K562 (cell line): ENCODE results near the gene FEM1B. TPM values are rescaled to one million over a fixed set of nuclear protein-coding genes. Genes with fewer than 3 reads are reported as not detected.

Experiments used
- ATAC-seq: fragments of 200-7000 bp; cut with Tn5 transposase; 3 replicates; pipeline ENCODE4 v1.9.1; 2020; ENCODE audit warnings: moderate library complexity
- BruUV-seq: library from RNA; stranded (reverse); fragments of 400-500 nt; replicated peaks from 2 replicates; lab custom pipeline; 2021; lab: Mats Ljungman, UMichigan
- CTCF ChIA-PET: fragments of 300-600 bp; formaldehyde crosslinking; extraction: SDS; loops from one replicate; lab custom pipeline; 2021; ENCODE audit warnings: low intra/inter-chr PET ratio; lab: Yijun Ruan, JAX
- POLR2A ChIA-PET: fragments of 300-600, 350-650 bp; sonication (Branson Sonifier 250); formaldehyde crosslinking; extraction: SDS; loops from one replicate; lab custom pipeline; 2021; ENCODE audit warnings: antibody characterized with exemption, inconsistent platforms; lab: Yijun Ruan, JAX
- DNase-seq, 4 experiments: peaks; one replicate each; pipeline versions ENCODE4 v3.0.0 to v3.0.0-alpha.2; 2011 to 2018; ENCODE audit warnings: low spot score in 3 of 4, mixed read lengths in 3 of 4; ENCODE audit errors: extremely low read depth in 1 of 4
- FAIRE-seq: peaks from 2 replicates; lab custom pipeline; 2011; peaks lifted over from hg19 to GRCh38; lab: Jason Lieb, UNC
- H2AFZ ChIP-seq: 2 replicates; pipeline ENCODE4 v1.6.0; 2011; ENCODE audit warnings: low read depth, low read length, control low read depth, inconsistent platforms
- H3K27ac ChIP-seq: fragments of 200-600 bp; 3 replicates; pipeline ENCODE4 v1.8.0; 2011; ENCODE audit warnings: low read depth, mild to moderate bottlenecking, control low read depth, inconsistent platforms, low read length, moderate library complexity, mixed read lengths; ENCODE audit errors: extremely low read depth
- H3K27me3 ChIP-seq, 2 experiments: fragments of 300-600 bp in 1 of 2; 2 replicates in 1 of 2; 3 replicates in 1 of 2; pipeline versions ENCODE4 v1.6.0 to v1.8.0; 2011; ENCODE audit warnings: inconsistent platforms in 2 of 2, low read length in 2 of 2, mild to moderate bottlenecking in 1 of 2, mixed read lengths in 1 of 2, moderate library complexity in 1 of 2; ENCODE audit not compliant: control insufficient read depth in 2 of 2, insufficient read depth in 2 of 2
- H3K36me3 ChIP-seq: fragments of 300-600 bp; 3 replicates; pipeline ENCODE4 v1.8.0; 2011; ENCODE audit warnings: mild to moderate bottlenecking, low read length, inconsistent platforms; ENCODE audit not compliant: control insufficient read depth, insufficient read depth
- H3K4me1 ChIP-seq, 2 experiments: fragments of 200-600 bp in 1 of 2; replicated peaks in 1 of 2; 2 replicates in 1 of 2; 3 replicates in 1 of 2; pipeline versions ENCODE4 v1.5.1 to v1.8.0; 2011; ENCODE audit warnings: inconsistent platforms in 2 of 2, low read length in 2 of 2, mild to moderate bottlenecking in 1 of 2, mixed read lengths in 1 of 2, moderate library complexity in 1 of 2; ENCODE audit not compliant: control insufficient read depth in 2 of 2, insufficient read depth in 2 of 2
- H3K4me2 ChIP-seq: 2 replicates; pipeline ENCODE4 v1.6.1; 2011; ENCODE audit warnings: low read length, control low read depth, inconsistent platforms, mixed read lengths; ENCODE audit not compliant: insufficient read depth
- H3K4me3 ChIP-seq: fragments of 200-600 bp; sonication (generic), shearing (Covaris generic); 2 replicates; pipeline ENCODE4 v1.5.1; 2016; ENCODE audit warnings: control low read depth, inconsistent platforms
- H3K79me2 ChIP-seq: fragments of 200-600 bp; 3 replicates; pipeline ENCODE4 v1.8.0; 2011; ENCODE audit warnings: low read length, inconsistent platforms; ENCODE audit not compliant: control insufficient read depth, insufficient read depth
- H3K9ac ChIP-seq, 2 experiments: 2 replicates each; pipeline versions ENCODE4 v1.6.0 to v1.6.1; 2011; ENCODE audit warnings: low read depth in 2 of 2, low read length in 2 of 2, control low read depth in 1 of 2, inconsistent platforms in 1 of 2, mild to moderate bottlenecking in 1 of 2, mixed read lengths in 1 of 2; ENCODE audit not compliant: insufficient read depth in 1 of 2
- H3K9me1 ChIP-seq: one replicate; pipeline ENCODE4 v1.6.0; 2011; ENCODE audit warnings: inconsistent platforms, mild to moderate bottlenecking, low read length, moderate library complexity; ENCODE audit not compliant: control insufficient read depth, insufficient read depth
- H3K9me3 ChIP-seq: replicated peaks from 2 replicates; pipeline ENCODE4 v1.5.1; 2011; ENCODE audit warnings: low read depth, low read length, inconsistent platforms; ENCODE audit not compliant: control insufficient read depth, insufficient read depth
- H4K20me1 ChIP-seq: replicated peaks from 2 replicates; pipeline ENCODE4 v1.6.1; 2011; ENCODE audit warnings: low read length, inconsistent platforms, mixed read lengths; ENCODE audit not compliant: control insufficient read depth, insufficient read depth
- CBX3 ChIP-seq, 2 experiments: IDR thresholded peaks; 1 replicate in 1 of 2; 2 replicates in 1 of 2; pipeline ENCODE4 v1.6.1; 2012; ENCODE audit warnings: inconsistent platforms in 2 of 2, low read length in 2 of 2, borderline replicate concordance in 1 of 2, control low read depth in 1 of 2
- E2F1 ChIP-seq: sonication (generic); formaldehyde crosslinking; IDR thresholded peaks from 2 replicates; pipeline ENCODE4 v1.8.1; 2023; ENCODE audit warnings: mild to moderate bottlenecking, missing genetic modification reagents, moderate library complexity
- KLF16 ChIP-seq: IDR thresholded peaks from 2 replicates; pipeline ENCODE4 v1.6.1; 2016; ENCODE audit warnings: antibody characterized with exemption
- MCM5 ChIP-seq: fragments of 450-650 bp; IDR thresholded peaks from 2 replicates; pipeline ENCODE4 v1.6.1; 2016; ENCODE audit warnings: low read depth
- PKNOX1 ChIP-seq: fragments of 450-650 bp; IDR thresholded peaks from 2 replicates; pipeline ENCODE4 v1.6.1; 2016
- SAP30 ChIP-seq: fragments of 200-600 bp; sonication (generic); IDR thresholded peaks from 2 replicates; pipeline ENCODE4 v1.6.1; 2012; ENCODE audit warnings: borderline replicate concordance, low read depth, mild to moderate bottlenecking, moderate library complexity, low read length, control low read depth, inconsistent platforms; ENCODE audit not compliant: insufficient read depth, poor library complexity, severe bottlenecking
- SIN3A ChIP-seq, 2 experiments: fragments of 150-350 bp in 1 of 2; IDR thresholded peaks; 2 replicates each; pipeline ENCODE4 v1.6.1; 2011 to 2016; ENCODE audit warnings: borderline replicate concordance in 2 of 2, low read depth in 2 of 2, low read length in 2 of 2, mild to moderate bottlenecking in 2 of 2, moderate library complexity in 2 of 2; ENCODE audit not compliant: control insufficient read depth in 1 of 2
- TAF15 ChIP-seq: fragments of 200-400 bp; formaldehyde crosslinking; IDR thresholded peaks from 2 replicates; pipeline ENCODE4 v1.6.1; 2017; ENCODE audit warnings: mild to moderate bottlenecking, low read depth, low read length, moderate library complexity
- THRAP3 ChIP-seq: fragments of 450-650 bp; IDR thresholded peaks from 2 replicates; pipeline ENCODE4 v1.6.1; 2016; ENCODE audit warnings: mild to moderate bottlenecking, inconsistent platforms, borderline replicate concordance
- ZBTB7A ChIP-seq: IDR thresholded peaks from 2 replicates; pipeline ENCODE4 v1.6.1; 2011; ENCODE audit warnings: low read depth, mild to moderate bottlenecking, low read length, moderate library complexity, borderline replicate concordance; ENCODE audit not compliant: control insufficient read depth
- ZBTB8A ChIP-seq: fragments of 450-650 bp; IDR thresholded peaks from 2 replicates; pipeline ENCODE4 v1.6.1; 2018; ENCODE audit warnings: mild to moderate bottlenecking, moderate library complexity; ENCODE audit not compliant: partially characterized antibody
- ZNF384 ChIP-seq: IDR thresholded peaks from 2 replicates; pipeline ENCODE4 v1.6.1; 2012; ENCODE audit warnings: low read depth, low read length, improper control_type of control experiment
- ZNF449 ChIP-seq: fragments of 250-450 bp; sonication (Bioruptor Pico); IDR thresholded peaks from 2 replicates; pipeline ENCODE4 v1.8.0; 2022; ENCODE audit warnings: moderate library complexity, mild to moderate bottlenecking, inconsistent platforms
- ZNF584 ChIP-seq: fragments of 200-800 bp; sonication (Bioruptor generic); IDR thresholded peaks from 2 replicates; pipeline ENCODE4 v1.6.1; 2016; ENCODE audit warnings: low read depth, mild to moderate bottlenecking, missing genetic modification characterization, missing compliant biosample characterization
- WGBS: fragments of 100-300 bp; shearing (Covaris generic); methylation state at CpG from one replicate; pipeline ENCODE4 v1.1.6; 2016; ENCODE audit warnings: low coverage, mixed read lengths; ENCODE audit not compliant: insufficient coverage; ENCODE audit errors: missing lambda C conversion rate; 5-methylcytosine and 5-hydroxymethylcytosine counted together
- in situ Hi-C: fragments of 300-500 bp; cut with MboI; formaldehyde crosslinking; loops from 4 replicates; pipeline ENCODE4 v1.15.0; 2018; ENCODE audit warnings: inconsistent platforms, mixed read lengths
- intact Hi-C: fragments of 100-400 bp; cut with micrococcal nuclease; formaldehyde crosslinking; loops from 2 replicates; pipeline ENCODE4 v1.14.2; 2022
- polyA plus RNA-seq, 8 experiments: library from polyadenylated mRNA; depleted of rRNA in 4 of 8; stranded (reverse) in 5 of 8; unstranded in 3 of 8; fragments of >200 nt; fragmentation: Nextera tagmentation in 2 of 8; fragmentation: Illumina TruSeq in 1 of 8; extraction: Ambion mirVana in 2 of 8; extraction: Trizol in 1 of 8; gene quantifications; 2 replicates each; pipeline versions ENCODE4 v1.2.1 to v1.2.3, GENCODE V29; 2011 to 2014; ENCODE audit warnings: inconsistent platforms in 1 of 8, missing spikeins in 1 of 8
- total RNA-seq, 7 experiments: library from RNA; depleted of rRNA in 6 of 7; stranded (reverse); fragments of >200 nt in 6 of 7; fragmentation: Illumina TruSeq in 2 of 7; extraction: Trizol in 2 of 7; gene quantifications; 2 replicates each; pipeline versions ENCODE4 v1.2.1 to v1.2.3, GENCODE V29; 2011 to 2021; ENCODE audit warnings: low replicate concordance in 1 of 7

The FEM1B gene
- total and polyA plus RNA-seq, 9 of the 15 experiments (the other 6 are each of a cell fraction or from before 2014, with no cell fraction given), result 5.9 to 61.6 (median 20.1) TPM

DNA sequence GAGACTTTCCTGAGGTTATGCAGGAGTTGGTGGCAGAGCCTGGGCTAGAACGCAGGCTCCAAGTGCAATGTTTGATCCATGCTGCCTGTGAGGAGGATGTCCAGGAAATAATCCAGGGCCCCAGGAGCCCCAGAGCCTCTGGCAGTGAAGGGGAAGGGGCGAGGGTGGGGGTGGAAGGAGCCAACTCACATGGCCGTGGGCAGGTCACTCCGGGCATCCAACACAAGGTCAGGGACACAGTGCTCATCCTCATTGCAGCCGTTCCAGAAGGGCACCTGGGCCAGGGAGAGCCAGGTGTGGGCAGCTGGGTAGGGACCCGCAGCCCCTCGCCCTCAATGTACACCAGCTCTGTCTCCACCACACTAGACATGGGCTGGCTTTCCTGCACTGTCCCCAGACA is 43.7 kb downstream of the FEM1B start:
- H3K27ac ChIP-seq, result no peak overlapping the region
- ChIA-PET CTCF (no interaction called here), POLR2A (interaction anchor here (1.2 kb wide), 1 partner anchor 9 kb away, joined by 7 read pairs; no protein-coding TSS in a partner anchor)
- H2AFZ ChIP-seq, result no peak overlapping the region
- peaks cover 0 to under 1% of the 10 kb centered on the region in 2 experiments; a peak in 1 of 5 replicates for H3K4me1 ChIP-seq
- H3K9ac ChIP-seq, result no peak overlapping the region
- 0 out of 2 replicates have a peak, but pooled peaks cover 7% of the 10 kb centered on the region for H4K20me1 ChIP-seq
- intact Hi-C loops, result no loop called here
- no peaks in the 10 kb centered on the region for H3K9me3 ChIP-seq
- H3K4me2 ChIP-seq, result no peak overlapping the region
- in situ Hi-C loops, result no loop called here
- no TSS peak for BruUV-seq
- no peaks in the 10 kb centered on the region for H3K36me3 ChIP-seq
- no peaks in the 10 kb centered on the region for H3K79me2 ChIP-seq
- no peak overlapping the region for H3K4me3 ChIP-seq
- whole genome bisulfite sequencing, result 3% methylated on average over 7 of the region's 7 CpGs
- FAIRE-seq (no peak), ATAC-seq (no peak), DNase-seq (no peak)
- H3K27me3 ChIP-seq, result peaks cover 43 to 72% of the 10 kb centered on the region in 2 experiments
- TF ChIP-seq ZNF584 (CRISPR knock-in tag), result no peak
- TF ChIP-seq ZBTB7A, result no peak
- TF ChIP-seq KLF16, result no peak
- no peak for TF ChIP-seq E2F1 (CRISPR knock-in tag)
- no peak for TF ChIP-seq ZBTB8A
- no peak for TF ChIP-seq PKNOX1
- no peak for TF ChIP-seq SIN3A (IDR thresholded peaks at IDR 0.05; ENCODE audit: borderline replicate concordance in 2 of 2, control insufficient read depth in 1 of 2, low read depth in 2 of 2, low read length in 2 of 2)
- no peak for TF ChIP-seq THRAP3
- TF ChIP-seq SAP30, result no peak
- no peak for TF ChIP-seq MCM5
- no peak for TF ChIP-seq ZNF384
- TF ChIP-seq TAF15, result no peak
- TF ChIP-seq ZNF449 (CRISPR knock-in tag), result no peak
- TF ChIP-seq CBX3 (IDR thresholded peaks at IDR 0.05; ENCODE audit: borderline replicate concordance in 1 of 2, low read length in 2 of 2), result no peak
- no peaks in the 10 kb centered on the region for H3K9me1 ChIP-seq
